ENCODE data around the gene VPS33B.

VPS33B gene

DNA sequence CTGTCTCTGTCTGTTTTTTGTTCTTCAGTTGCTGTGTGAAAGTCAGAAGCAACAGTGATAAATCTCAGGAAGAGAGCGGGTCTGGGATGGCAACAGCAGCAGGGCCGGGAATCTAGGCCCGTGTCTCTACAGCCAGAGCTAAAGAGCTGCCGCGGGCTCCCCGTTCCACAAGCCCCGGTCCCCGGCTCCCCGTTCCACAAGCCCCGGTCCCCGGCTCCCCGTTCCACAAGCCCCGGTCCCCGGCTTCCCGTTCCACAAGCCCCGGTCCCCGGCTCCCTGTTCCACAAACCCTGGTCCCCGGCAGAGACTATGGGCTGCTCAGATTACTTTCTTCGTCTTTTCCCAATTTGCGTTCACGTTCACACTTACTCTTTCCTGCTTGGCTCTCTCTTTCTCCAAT lies 48.2 kb downstream of the VPS33B start:
- no peak for DNase-seq

DNA sequence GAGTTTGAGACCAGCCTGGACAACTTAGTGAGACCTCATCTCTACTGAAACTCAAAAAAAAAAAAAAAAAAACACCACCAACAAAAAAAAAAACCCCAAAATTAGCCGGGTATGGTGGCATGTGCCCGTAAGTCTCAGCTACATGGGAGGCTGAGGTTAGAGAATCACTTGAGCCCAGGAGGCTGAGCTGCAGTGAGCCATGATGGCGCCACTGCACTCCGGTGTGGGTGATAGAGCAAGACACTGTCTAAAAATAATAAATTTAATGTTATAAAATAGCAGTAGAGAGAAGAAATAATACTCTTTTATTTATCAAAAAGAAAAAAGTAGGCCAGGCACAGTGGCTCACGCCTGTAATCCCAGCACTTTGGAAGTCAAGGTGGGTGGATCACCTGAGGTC lies 50.3 kb downstream of the VPS33B start:
- DNase-seq: no peak

DNA sequence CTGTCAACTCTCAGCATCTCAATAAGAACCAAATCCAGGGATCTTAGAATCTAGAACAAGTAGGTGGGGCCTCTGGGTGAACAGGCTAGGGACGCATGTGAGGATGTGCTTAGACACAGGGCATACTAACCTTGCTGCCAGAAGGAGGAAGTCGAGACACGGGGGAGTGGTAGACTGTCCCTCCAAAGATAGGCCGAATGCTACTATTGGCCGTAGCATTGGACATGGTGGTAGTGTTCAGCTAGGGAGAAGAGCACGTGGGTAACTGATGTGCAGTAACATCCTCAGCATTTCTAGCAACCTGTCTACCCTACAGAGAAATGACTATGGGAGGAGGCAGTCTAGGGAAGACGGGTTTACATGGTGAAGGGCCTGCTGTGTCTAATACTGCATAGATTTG lies 52.1 kb downstream of the VPS33B start:
- no peak for DNase-seq

DNA sequence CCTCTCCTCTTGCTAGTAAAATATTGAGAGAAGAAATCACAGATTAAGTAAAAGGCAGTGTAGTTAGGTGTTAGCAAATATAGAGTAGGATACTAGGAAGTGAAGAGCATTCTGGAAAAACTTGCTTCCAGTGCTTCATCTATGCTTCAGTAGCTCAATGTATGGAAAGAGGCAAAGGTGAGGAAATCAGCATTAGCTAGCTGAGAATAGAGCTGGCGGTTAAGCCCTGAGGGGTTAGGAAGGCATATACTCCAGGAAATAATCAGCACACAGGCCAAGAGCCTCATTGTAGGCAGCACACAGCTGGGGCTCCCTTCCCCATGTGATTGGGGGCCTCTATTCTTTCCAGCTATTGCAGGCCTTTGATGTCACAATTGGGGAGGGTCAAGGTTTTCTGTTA lies 54.0 kb downstream of the VPS33B start:
- DNase-seq: no peak

DNA sequence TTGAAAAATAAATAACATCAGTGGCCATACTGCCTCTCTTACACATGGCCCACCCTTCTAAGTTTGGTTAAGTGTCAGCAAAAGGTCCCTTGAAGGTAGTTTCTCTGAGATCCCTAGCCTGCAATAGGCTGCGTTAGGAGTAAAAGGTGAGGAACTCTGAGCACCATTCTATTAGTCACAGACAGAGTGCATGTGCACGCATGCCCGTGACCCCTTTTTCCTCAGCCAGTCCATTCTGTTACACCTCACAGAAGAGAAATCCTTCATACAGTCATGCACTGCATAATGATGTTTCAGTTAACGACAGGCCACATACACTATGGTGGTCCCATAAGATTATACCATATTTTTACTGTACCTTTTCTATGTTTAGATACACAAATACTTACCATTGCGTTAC lies 55.2 kb downstream of the VPS33B start:
- DNase-seq: no peak

DNA sequence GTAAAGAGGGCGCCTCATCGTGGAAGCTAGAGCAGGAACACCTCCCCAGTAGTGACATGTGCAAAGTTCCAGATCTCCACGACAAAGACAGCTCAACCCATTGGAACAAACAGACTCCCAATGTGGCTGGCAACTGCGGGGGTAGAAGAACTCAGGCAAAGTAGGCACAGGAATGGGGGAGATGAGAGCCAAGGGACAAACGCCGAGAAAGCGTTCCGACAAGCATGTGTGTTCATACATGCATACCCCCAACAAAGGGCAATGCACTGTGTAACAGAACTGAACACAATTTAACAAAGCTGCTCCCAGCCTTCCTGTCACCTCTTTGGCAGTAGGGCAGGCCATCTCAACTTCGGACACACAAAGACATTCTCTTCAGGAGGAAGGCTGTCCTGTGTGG lies 56.1 kb downstream of the VPS33B start:
- DNase-seq: no peak

DNA sequence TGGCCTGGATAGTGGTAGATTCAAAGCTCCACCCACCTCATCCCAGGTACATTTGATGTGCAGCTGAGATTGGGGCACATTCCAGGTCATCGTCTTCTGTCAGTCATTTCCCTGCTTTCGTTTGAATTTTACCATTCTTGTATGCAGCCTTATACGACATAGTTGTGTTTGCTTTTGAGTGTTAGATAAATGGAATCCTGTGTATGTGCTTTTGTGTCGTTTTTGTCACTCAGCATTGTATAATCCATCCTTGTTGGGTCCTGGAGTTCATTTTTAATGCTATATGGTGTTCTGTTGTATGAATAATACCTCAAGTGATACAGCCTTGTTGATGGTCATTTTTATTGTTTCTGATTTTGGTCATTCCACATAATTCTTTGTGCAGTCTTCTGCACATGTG lies 60.4 kb downstream of the VPS33B start:
- no peak for DNase-seq

DNA sequence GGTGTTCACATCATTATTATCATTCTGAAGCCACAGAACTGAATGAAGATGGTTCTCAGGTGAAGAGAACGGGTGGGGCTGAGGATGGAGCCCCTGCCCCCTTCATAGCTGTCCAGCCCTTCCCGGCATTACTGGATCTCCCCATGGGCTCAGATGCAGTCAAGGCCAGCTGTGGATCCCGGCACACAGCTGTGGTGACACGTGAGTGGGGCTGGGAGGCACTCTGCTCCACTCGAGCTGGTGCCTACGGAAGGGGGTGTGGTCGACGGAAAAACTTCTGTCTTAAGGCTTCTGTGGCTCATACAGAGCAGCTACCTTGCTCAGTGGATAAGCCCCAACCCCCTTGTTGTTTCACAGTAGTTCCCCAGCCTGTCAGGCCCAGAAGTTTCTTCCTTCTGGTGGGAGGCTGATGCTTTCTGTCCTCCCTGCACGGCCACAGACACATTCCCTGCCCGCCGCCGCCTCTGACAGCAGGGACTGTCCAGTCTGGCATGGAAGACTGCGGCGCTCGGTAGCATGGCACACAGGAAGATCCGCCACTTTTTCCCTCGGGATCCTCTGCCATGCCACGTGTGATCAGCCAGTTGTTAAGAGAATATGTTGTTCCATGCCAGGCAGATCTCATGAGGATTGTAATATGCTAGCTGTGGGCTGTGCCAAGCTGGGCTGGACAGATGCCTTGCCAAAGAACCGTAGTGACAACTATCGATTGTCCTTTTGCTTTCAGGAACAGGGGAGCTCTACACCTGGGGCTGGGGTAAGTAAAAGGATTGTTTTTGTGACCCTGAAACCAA lies 61.9 kb downstream of the VPS33B start:
- no peak for DNase-seq

DNA sequence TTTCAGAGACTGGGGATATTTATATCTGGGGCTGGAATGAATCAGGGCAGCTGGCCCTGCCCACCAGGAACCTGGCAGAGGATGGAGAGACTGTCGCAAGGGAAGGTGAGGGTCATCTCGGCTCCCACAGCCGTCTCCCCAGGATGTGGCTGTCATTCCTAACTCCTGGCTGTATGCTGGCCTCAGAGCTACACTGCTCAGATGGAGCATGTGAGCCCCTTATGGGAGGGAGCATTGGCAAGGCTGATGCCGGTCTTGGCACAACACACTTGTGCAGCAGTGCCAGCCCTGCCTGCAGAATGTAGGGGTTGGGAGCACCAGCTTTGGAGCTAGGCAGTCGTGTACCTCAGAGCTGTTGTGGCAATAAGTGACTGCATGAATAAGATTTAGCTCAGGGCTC lies 62.5 kb downstream of the VPS33B start:
- DNase-seq: no peak

DNA sequence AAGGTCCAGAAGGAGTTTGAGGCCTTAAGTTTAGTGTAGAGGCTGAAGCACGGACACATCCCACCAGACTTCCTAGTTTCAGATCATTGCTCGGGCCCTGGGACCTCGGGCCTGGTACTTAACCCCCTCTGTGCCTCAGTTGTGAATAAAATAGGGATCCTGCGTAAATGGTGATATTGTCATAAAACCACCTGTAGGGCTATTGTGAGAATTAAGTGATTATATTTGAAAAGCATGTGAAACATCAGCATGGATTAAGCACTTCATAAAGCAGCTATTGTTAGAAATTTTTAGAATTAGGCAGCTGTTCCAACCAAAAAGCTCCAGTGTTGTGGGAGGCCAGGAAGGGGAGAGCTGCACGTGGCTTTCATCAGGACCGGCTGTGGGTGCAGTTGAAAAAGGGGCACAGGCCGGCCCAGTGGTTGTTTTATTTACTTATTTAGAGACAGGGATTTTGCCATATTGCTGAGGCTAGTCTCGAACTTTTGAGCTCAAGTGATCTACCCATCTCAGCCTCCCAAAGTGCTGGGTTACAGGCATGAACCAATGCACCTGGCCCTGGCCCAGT lies 63.3 kb downstream of the VPS33B start:
- DNase-seq: no peak

DNA sequence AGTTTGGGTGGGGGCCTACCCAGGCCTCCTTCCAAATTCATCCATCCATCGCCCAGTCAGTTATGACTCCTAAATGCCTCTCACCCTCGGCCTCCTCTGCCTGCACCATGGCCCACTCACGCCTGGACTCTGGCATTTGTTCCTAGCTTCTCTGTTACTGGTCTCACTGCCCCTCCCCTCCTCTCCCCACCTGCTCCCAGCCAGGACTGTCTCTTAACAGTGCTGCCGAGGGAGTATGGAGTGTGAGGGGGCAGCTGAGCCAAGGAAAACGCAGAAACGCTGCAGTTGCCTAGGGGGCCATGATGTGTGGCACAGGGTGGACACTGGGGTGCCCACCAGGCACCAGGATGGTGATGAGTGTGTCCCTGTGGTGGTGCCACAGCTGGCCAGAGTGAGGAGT lies 64.6 kb downstream of the VPS33B start:
- DNase-seq: no peak

DNA sequence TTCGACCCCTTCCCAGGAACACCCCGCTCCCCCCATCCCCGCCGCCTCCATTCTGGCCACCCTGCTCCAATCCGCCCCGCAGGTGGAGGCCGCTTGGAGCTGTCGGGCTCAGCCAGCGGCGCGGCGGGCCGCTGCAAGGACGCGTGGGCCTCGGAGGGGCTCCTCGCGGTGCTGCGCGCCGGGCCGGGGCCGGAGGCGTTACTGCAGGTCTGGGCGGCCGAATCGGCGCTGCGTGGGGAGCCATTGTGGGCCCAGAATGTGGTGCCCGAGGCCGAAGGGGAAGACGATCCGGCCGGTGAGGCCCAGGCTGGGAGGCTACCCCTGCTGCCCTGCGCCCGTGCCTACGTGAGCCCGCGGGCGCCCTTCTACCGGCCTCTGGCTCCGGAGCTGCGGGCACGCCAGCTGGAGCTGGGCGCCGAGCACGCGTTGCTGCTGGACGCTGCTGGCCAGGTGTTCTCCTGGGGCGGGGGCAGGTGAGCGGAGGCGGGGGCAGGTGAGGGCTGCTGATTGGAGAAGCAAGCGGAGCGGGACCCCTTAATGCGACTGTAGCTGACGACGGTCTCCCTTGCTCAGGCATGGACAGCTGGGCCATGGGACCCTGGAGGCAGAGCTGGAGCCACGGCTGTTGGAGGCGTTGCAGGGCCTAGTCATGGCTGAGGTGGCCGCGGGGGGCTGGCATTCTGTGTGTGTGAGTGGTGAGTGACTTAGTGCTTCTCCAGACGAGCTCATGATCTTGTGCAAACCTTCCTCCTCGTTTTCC lies 65.2 kb downstream of the VPS33B start:
- DNase-seq: no peak

DNA sequence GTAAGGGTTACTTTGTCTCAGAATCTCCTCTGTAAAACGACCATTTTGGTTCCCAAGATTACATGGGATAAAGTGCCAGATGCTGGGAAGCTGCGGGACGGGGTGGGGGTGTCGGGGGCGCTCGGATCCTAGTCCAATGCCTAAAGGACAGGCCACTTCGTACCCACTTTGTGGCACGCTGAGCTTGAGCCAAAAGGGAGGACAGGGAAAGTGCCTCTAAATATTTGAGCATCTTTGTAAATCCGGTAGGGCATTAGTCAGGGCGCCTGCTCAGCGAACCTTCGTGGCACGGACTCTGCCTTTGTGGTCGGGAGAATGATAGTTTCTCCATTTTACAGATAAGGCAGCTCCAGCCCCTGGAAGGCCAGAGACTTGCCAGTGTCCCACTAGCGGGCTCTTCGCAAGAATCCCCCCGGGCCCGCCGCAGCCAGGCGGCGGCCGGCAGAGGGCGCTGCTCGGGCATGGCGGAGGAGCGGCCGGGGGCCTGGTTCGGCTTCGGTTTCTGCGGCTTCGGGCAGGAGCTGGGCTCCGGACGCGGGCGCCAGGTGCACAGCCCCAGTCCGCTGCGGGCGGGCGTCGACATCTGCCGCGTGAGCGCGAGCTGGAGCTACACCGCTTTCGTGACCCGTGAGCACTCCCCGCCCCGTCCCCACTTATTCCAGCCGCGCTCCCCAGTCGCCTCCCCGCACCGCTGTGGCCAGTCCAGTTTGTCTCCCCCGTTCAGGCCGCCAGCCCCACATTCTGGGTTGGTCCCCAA lies 65.9 kb downstream of the VPS33B start:
- DNase-seq: peak; percentile 65

DNA sequence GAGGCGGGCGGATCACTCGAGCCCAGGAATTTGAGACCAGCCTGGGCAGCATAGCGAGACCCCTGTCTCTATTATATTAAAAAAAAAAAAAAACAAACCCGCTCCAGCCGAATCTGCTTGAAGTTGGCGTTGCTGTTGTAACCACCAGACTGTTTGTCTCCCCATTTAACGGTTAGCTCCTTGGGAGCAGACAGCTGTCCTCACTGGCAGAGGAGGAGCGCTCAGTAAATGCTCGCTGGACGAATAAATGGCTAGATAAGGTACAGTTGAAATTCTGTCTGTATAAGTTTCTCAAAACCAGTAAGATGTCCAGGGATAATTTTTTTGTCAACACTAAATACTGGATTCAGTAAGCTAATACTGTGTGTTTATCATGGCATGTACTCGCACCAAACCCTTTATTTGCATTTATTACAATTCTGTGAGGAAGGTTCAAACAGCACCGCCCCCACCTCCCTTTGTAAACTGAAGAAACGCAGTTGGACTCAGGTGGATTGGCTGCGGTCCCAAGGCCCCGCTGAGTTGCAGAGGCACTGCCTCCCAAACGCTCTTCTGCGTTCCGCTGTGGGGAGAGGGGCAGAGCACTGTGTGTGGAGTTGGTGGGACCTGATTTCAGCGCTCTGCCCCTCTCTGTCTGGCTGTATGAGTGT lies 66.6 kb downstream of the VPS33B start:
- DNase-seq: no peak

DNA sequence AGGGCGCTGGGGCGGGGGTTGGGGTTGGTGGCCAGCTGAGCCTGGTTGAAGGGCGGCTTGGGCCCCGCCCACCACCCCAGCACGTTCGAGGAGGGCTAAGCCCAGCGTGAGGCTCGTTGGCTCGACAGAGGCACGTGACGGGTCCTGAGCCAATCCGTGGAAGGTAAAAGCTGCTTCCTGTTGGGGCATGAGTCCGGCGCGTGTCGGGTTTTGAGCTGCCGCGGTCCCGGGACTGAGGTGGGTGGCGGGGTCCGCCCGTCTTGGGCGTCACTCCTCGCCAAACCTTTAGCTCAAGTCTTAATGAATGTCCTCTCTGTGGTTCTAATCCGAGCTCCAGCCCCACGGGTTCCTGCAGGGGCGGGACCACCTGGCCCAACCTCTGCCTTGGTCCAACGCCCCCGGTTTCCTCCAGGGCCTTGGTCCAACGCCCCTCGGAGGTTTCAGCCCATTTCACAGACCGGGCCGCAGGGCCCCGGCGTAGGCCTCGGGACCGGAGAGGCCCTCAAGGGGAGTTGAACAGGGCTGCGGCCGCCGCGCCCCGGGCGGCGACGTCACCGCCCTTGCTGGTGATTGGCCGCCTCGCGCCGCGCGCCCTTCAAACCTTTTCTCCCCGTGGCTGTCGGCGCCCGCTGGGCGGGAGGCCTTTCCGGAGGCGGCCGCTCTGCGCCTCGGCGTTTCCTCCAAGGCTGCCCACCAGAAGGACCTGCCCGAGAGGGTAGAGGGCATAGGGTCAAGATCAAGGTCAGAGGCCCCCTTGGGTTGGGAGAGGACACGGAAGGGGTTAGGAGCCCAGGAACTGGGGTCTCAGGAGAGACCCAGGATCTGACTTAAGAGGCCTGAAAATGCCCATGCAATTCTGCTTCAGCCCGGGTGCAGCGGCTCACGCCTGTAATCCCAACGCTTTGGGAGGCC lies 67.4 kb downstream of the VPS33B start, which contains the start of gene RCCD1:
Gene RCCD1 (plus strand): TSS at position 173 of the 912 bp plus-strand sequence. CDS start 1,851 bp downstream, outside the sequence.
- peak; percentile 77 for DNase-seq

DNA sequence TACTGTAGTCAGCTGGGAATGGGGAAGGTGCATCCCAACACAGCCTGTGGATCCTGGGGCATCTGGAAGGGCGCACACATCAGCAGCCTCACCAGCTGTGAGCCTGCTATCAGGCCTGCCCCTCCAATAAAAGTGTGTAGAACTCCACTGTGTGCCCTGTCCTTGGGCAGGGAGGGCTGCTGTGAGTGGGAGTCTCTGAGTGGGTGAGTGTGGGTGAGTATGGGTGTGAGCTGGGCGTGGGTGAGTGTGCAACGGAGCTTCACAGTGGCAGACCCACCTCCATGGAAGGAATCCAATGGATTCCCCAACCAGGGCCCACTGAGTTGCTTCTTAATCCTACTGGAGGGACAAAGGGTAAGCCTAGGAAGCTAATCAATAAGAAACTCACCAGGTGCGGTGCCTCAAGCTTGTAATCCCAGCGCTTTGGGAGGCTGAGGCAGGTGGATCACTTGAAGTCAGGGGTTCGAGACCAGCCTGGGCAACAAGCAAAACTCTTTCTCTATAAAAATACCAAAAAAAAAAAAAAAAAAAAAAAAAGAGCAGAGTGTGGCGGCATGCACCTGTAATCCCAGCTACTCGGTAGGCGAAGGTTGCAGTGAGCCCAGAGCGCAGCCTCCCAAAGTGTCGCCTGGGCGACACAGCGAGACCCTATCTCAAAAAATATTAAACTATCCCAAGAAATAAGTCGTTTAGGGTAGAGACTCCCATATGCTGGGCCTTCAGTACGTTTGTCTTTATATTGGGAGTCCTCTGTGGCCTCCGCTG lies 68.3 kb downstream of the VPS33B start:
- DNase-seq: no peak

DNA sequence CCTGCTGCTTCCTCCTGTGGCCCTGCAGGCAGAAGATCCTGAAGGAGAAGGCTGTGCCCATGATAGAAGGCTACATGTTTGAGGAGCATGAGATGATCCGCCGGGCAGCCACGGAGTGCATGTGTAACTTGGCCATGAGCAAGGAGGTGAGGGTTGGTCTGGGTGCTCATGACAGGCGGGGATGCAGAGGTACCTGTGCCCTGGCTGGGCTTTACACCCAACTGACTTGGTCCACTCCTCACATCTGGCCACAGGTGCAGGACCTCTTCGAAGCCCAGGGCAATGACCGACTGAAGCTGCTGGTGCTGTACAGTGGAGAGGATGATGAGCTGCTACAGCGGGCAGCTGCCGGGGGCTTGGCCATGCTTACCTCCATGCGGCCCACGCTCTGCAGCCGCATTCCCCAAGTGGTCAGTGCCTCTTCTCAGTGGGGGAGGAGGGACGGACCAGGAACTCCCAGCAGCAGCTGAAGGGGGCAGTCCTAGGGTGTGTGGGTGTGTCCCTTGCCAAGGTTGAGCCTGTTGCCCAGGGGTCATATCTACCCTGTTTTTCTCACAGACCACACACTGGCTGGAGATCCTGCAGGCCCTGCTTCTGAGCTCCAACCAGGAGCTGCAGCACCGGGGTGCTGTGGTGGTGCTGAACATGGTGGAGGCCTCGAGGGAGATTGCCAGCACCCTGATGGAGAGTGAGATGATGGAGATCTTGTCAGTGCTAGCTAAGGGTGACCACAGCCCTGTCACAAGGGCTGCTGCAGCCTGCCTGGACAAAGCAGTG lies 69.3 kb downstream of the VPS33B start:
- no peak for DNase-seq

DNA sequence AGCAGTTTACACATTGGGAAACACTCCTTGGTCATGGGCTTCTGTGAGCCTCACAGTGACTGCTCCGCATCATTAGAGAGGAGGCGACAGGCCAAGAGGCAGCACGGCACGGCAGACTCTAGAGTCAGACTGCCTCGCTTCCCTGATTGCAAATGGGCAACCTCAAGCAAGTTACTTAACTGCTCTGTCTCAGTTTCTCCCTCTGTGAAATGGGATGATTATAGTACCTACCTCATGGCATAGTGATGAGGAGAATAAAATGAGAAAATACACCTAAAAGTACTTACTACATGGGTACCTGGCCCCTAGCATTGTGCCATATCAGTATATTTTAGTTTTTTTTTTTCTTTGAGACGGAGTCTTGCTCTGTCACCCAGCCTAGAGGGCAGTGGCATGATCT lies 71.7 kb downstream of the VPS33B start:
- DNase-seq: no peak

DNA sequence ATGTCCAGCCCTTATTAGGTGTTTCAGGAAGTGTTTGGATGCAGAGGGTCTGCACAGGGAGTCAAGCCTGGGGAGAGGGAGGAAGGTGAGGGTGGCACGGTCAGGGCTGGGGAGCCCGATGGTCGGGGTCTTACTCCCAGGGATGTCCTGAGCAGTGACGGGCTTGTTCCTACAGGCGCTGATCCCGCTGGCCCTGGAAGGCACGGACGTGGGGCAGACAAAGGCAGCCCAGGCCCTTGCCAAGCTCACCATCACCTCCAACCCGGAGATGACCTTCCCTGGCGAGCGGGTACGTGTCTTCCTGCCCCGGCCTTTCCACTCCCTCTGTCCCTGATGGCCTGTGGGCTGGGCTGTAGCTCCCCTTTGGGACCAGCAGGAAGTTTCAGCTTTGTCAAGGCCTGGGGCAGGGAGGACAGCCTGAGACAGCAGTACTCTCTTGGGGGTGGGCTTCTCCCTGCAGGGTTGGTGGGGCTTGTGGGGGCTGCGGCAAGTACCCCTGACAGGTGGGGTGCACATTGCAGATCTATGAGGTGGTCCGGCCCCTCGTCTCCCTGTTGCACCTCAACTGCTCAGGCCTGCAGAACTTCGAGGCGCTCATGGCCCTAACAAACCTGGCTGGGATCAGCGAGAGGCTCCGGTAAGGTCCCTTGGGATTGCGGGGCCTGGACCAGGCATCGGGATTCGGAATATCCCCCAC lies 72.3 kb downstream of the VPS33B start:
- no peak for DNase-seq

Data from T-helper 9 cell (primary cell).